ENCODE results near the gene FANK1. TPM values are rescaled to one million over a fixed set of nuclear protein-coding genes. Genes with fewer than 3 reads are reported as not detected.

Gene FANK1
- polyA plus RNA-seq, 1 of the 3 experiments (the other 2 are of a cell fraction), result 12.3 TPM

DNA sequence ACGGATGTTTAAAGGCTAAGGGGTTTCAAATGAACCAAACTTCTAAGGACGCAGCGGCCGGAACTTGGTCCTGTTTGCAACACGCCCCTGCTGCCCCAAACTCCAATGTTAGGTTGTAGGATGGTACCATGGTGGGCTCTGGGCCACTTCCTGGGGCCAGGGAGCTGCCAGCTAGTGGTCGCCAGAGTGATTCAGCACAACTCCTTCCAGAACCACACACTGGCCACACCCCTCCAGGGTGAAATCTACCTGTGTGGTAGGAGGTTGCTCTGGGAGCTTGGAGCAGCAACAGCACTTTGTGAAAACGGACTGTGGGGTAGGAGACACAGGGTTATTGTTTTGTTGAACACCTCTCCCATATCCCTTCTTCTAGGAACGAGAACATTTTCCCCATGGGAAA is 161.1 kb downstream of the FANK1 start:
- H3K36me3 ChIP-seq (replicated peaks in 1 of 2; ENCODE audit: control insufficient read depth in 1 of 2, insufficient read depth in 2 of 2, low read length in 1 of 2), result no peaks in the 10 kb centered on the region
- H3K4me3 ChIP-seq (ENCODE audit: low read depth in 2 of 2, low read length in 1 of 2), result no peak overlapping the region
- no peak for TF ChIP-seq RFX5 (IDR thresholded peaks at IDR 0.05; ENCODE audit: low read length)
- no peak for TF ChIP-seq NRF1 (IDR thresholded peaks at IDR 0.05; ENCODE audit: low read depth, low read length)
- no peak for TF ChIP-seq EP300 (IDR thresholded peaks at IDR 0.05; ENCODE audit: borderline replicate concordance in 1 of 2, low read depth in 1 of 2, low read length in 1 of 2)
- TF ChIP-seq, protein P1, sequence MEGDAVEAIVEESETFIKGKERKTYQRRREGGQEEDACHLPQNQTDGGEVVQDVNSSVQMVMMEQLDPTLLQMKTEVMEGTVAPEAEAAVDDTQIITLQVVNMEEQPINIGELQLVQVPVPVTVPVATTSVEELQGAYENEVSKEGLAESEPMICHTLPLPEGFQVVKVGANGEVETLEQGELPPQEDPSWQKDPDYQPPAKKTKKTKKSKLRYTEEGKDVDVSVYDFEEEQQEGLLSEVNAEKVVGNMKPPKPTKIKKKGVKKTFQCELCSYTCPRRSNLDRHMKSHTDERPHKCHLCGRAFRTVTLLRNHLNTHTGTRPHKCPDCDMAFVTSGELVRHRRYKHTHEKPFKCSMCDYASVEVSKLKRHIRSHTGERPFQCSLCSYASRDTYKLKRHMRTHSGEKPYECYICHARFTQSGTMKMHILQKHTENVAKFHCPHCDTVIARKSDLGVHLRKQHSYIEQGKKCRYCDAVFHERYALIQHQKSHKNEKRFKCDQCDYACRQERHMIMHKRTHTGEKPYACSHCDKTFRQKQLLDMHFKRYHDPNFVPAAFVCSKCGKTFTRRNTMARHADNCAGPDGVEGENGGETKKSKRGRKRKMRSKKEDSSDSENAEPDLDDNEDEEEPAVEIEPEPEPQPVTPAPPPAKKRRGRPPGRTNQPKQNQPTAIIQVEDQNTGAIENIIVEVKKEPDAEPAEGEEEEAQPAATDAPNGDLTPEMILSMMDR (IDR thresholded peaks at IDR 0.05), result no peak
- TF ChIP-seq JUND (IDR thresholded peaks at IDR 0.05), result no peak
- TF ChIP-seq FOSL2 (IDR thresholded peaks at IDR 0.05; ENCODE audit: borderline replicate concordance, low read depth), result no peak
- TF ChIP-seq MEF2A (IDR thresholded peaks at IDR 0.05; ENCODE audit: borderline replicate concordance, low read depth), result no peak
- TF ChIP-seq, protein P2, sequence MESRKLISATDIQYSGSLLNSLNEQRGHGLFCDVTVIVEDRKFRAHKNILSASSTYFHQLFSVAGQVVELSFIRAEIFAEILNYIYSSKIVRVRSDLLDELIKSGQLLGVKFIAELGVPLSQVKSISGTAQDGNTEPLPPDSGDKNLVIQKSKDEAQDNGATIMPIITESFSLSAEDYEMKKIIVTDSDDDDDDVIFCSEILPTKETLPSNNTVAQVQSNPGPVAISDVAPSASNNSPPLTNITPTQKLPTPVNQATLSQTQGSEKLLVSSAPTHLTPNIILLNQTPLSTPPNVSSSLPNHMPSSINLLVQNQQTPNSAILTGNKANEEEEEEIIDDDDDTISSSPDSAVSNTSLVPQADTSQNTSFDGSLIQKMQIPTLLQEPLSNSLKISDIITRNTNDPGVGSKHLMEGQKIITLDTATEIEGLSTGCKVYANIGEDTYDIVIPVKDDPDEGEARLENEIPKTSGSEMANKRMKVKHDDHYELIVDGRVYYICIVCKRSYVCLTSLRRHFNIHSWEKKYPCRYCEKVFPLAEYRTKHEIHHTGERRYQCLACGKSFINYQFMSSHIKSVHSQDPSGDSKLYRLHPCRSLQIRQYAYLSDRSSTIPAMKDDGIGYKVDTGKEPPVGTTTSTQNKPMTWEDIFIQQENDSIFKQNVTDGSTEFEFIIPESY (IDR thresholded peaks at IDR 0.05; ENCODE audit: borderline replicate concordance, low read depth), result no peak
- TF ChIP-seq, protein P3, sequence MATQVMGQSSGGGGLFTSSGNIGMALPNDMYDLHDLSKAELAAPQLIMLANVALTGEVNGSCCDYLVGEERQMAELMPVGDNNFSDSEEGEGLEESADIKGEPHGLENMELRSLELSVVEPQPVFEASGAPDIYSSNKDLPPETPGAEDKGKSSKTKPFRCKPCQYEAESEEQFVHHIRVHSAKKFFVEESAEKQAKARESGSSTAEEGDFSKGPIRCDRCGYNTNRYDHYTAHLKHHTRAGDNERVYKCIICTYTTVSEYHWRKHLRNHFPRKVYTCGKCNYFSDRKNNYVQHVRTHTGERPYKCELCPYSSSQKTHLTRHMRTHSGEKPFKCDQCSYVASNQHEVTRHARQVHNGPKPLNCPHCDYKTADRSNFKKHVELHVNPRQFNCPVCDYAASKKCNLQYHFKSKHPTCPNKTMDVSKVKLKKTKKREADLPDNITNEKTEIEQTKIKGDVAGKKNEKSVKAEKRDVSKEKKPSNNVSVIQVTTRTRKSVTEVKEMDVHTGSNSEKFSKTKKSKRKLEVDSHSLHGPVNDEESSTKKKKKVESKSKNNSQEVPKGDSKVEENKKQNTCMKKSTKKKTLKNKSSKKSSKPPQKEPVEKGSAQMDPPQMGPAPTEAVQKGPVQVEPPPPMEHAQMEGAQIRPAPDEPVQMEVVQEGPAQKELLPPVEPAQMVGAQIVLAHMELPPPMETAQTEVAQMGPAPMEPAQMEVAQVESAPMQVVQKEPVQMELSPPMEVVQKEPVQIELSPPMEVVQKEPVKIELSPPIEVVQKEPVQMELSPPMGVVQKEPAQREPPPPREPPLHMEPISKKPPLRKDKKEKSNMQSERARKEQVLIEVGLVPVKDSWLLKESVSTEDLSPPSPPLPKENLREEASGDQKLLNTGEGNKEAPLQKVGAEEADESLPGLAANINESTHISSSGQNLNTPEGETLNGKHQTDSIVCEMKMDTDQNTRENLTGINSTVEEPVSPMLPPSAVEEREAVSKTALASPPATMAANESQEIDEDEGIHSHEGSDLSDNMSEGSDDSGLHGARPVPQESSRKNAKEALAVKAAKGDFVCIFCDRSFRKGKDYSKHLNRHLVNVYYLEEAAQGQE (IDR thresholded peaks at IDR 0.05; ENCODE audit: low read depth, low read length), result no peak
- TF ChIP-seq RXRA (IDR thresholded peaks at IDR 0.05; ENCODE audit: borderline replicate concordance, low read depth), result no peak
- no peak for TF ChIP-seq FOXJ3 (CRISPR knock-in tag; IDR thresholded peaks at IDR 0.05)
- TF ChIP-seq SMC3 (IDR thresholded peaks at IDR 0.05; ENCODE audit: low read depth, low read length), result no peak
- no peak for TF ChIP-seq NFIC (IDR thresholded peaks at IDR 0.05; ENCODE audit: borderline replicate concordance)
- no peak for TF ChIP-seq GABPA (IDR thresholded peaks at IDR 0.05; ENCODE audit: low read depth)
- no peak for TF ChIP-seq FOXM1 (IDR thresholded peaks at IDR 0.05; ENCODE audit: low read depth)
- TF ChIP-seq, protein P4, sequence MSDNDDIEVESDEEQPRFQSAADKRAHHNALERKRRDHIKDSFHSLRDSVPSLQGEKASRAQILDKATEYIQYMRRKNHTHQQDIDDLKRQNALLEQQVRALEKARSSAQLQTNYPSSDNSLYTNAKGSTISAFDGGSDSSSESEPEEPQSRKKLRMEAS (IDR thresholded peaks at IDR 0.05; ENCODE audit: low read depth), result no peak
- TF ChIP-seq, protein P5, sequence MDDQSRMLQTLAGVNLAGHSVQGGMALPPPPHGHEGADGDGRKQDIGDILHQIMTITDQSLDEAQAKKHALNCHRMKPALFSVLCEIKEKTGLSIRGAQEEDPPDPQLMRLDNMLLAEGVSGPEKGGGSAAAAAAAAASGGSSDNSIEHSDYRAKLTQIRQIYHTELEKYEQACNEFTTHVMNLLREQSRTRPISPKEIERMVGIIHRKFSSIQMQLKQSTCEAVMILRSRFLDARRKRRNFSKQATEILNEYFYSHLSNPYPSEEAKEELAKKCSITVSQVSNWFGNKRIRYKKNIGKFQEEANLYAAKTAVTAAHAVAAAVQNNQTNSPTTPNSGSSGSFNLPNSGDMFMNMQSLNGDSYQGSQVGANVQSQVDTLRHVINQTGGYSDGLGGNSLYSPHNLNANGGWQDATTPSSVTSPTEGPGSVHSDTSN (IDR thresholded peaks at IDR 0.05), result no peak
- H3K27me3 ChIP-seq (ENCODE audit: insufficient read depth), result no peaks in the 10 kb centered on the region
- no peaks in the 10 kb centered on the region for H3K9me3 ChIP-seq
- no peak overlapping the region for H3K4me2 ChIP-seq
- ChIA-PET POLR2A (interaction anchor here (0.6 kb wide), 1 partner anchor 185 kb away, joined by 3 read pairs; no protein-coding TSS in a partner anchor), CTCF (no interaction called here)
- no peaks in the 10 kb centered on the region for H3K79me2 ChIP-seq (ENCODE audit: insufficient read depth)
- H3K9ac ChIP-seq, result no peak overlapping the region
- H4K20me1 ChIP-seq (ENCODE audit: insufficient read depth), result no peaks in the 10 kb centered on the region
- whole genome bisulfite sequencing (ENCODE audit: low lambda C conversion rate), result 95% methylated on average over 7 of the region's 8 CpGs
- H2AFZ ChIP-seq (ENCODE audit: low read depth), result no peak overlapping the region
- H3K27ac ChIP-seq (ENCODE audit: low read depth in 2 of 2, low read length in 1 of 2), result peak overlapping the region; percentile 98 to 99; a peak in 3 of 4 replicates
- peaks cover 21% of the 10 kb centered on the region for H3F3A ChIP-seq (replicated peaks; ENCODE audit: insufficient read depth)
- H3K4me1 ChIP-seq (ENCODE audit: control insufficient read depth in 1 of 2, insufficient read depth in 2 of 2, low read depth in 1 of 2, low read length in 1 of 2), result peaks cover 38 to 39% of the 10 kb centered on the region in 2 experiments
- H3K9me2 ChIP-seq, result no peaks in the 10 kb centered on the region
- DNase-seq, result no peak

All from SK-N-SH (cell line).